Upper lobe of left lung (tissue), 6 donors: ENCODE measurements around the gene CPT1A. TPM values are rescaled to one million over a fixed set of nuclear protein-coding genes. Genes with fewer than 3 reads are reported as not detected.

Source experiments
- ATAC-seq, 2 donors: fragments of 200-7000 bp; cut with Tn5 transposase; one replicate each; pipeline ENCODE4 v1.9.1; 2022; ENCODE audit warnings: mild to moderate bottlenecking in 2 of 2, moderate library complexity in 2 of 2; ENCODE audit not compliant: low FRiP score in 2 of 2
- DNase-seq, 2 donors: peaks; one replicate each; pipeline ENCODE4 v3.0.0-alpha.2; 2019 to 2020
- H3K27ac ChIP-seq, 4 donors: fragments of 200-600 bp; sonication (generic); one replicate each; pipeline ENCODE4 v1.5.1; 2016 to 2019
- H3K27me3 ChIP-seq, 4 donors: fragments of 200-600 bp; sonication (generic); one replicate each; pipeline ENCODE4 v1.5.1; 2017 to 2019
- H3K36me3 ChIP-seq, 4 donors: fragments of 200-600 bp; sonication (generic); one replicate each; pipeline ENCODE4 v1.5.1; 2016 to 2019
- H3K4me1 ChIP-seq, 4 donors: fragments of 200-600 bp; sonication (generic); one replicate each; pipeline ENCODE4 v1.5.1; 2018 to 2019
- H3K4me3 ChIP-seq, 4 donors: fragments of 200-600 bp; sonication (generic); one replicate each; pipeline ENCODE4 v1.5.1; 2017 to 2019; ENCODE audit warnings: mild to moderate bottlenecking in 2 of 4, moderate library complexity in 1 of 4
- H3K9me3 ChIP-seq, 4 donors: fragments of 200-600 bp; sonication (generic); one replicate each; pipeline ENCODE4 v1.5.1; 2018 to 2019
- EP300 ChIP-seq, 4 donors: sonication (generic); formaldehyde crosslinking; IDR thresholded peaks; one replicate each; pipeline ENCODE4 v1.5.1; 2017; ENCODE audit warnings: antibody characterized with exemption in 4 of 4, control low read depth in 2 of 4
- POLR2A ChIP-seq, 4 donors: fragments of 450-650 bp; IDR thresholded peaks; one replicate each; pipeline ENCODE4 v1.5.1; 2016 to 2017; ENCODE audit warnings: antibody characterized with exemption in 4 of 4, mild to moderate bottlenecking in 2 of 4
- POLR2AphosphoS5 ChIP-seq, 2 donors: sonication (generic); formaldehyde crosslinking; IDR thresholded peaks; one replicate each; pipeline ENCODE4 v1.5.1; 2017; ENCODE audit warnings: antibody characterized with exemption in 2 of 2
- WGBS, 2 donors: methylation state at CpG; one replicate each; pipeline ENCODE4 v1.1.5; 2017 to 2018; 5-methylcytosine and 5-hydroxymethylcytosine counted together
- total RNA-seq, 6 donors: library from RNA; depleted of rRNA in 4 of 6; stranded (reverse); fragments of >200 nt in 4 of 6; gene quantifications; one replicate each; pipeline versions ENCODE4 v1.1.0 to v1.2.1, GENCODE V29; 2016 to 2021
- TF ChIP-seq, protein P1 (sequence below), 6 experiments: fragments of 450-650 bp in 4 of 6; fragments of 200-600 bp in 2 of 6; sonication (generic) in 2 of 6; IDR thresholded peaks; one replicate each; pipeline ENCODE4 v1.5.1; 2016 to 2019; ENCODE audit warnings: antibody characterized with exemption in 6 of 6
- donor health status: DM: no; HTN: no; CAD: no; lungs with moderate emphysema.
- donor health status: DM: no; HTN: yes; CAD: no; lungs with severe emphysema.

CPT1A gene
- total RNA-seq, 6 donors from 2014 or later, result 38.2 to 91.8 (median 63.3) TPM

DNA sequence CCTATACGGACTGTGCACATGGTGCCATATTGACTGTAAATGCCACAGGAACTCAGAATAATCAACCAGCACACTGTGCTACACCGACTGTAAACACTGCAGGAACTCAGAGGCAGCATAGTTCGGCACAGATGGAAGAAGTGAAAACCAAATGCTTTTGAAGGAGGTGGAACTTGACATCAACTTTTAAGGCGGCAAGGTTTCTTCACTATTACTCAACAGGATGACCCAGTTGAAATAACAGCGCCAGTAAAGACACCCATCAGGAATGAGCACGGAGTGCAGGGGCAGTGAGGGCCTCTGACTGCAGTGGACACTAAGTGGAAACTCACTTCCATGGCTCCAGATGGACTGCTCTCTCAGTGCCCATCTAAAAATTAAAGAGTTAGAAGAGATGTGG, 106.1 kb downstream of the CPT1A start:
- WGBS, 2 donors, result 69 to 82% methylated on average over 6 of the region's 6 CpGs
- Histone ChIP-seq H3K27me3 (no peaks in the 10 kb centered on the region), H3K36me3 (no peaks in the 10 kb centered on the region), H3K9me3 (no peaks in the 10 kb centered on the region), H3K27ac (peak overlapping the region in 1 of 4 donors; percentile 18), H3K4me1 (no peaks in the 10 kb centered on the region), H3K4me3 (no peak overlapping the region)
- ATAC-seq, result peak in 1 of 2 donors; percentile 24
- no peak for TF ChIP-seq POLR2A (IDR thresholded peaks at IDR 0.05)
- TF ChIP-seq POLR2AphosphoS5 (IDR thresholded peaks at IDR 0.05), result no peak
- TF ChIP-seq EP300 (IDR thresholded peaks at IDR 0.05), result no peak
- TF ChIP-seq, protein P1, sequence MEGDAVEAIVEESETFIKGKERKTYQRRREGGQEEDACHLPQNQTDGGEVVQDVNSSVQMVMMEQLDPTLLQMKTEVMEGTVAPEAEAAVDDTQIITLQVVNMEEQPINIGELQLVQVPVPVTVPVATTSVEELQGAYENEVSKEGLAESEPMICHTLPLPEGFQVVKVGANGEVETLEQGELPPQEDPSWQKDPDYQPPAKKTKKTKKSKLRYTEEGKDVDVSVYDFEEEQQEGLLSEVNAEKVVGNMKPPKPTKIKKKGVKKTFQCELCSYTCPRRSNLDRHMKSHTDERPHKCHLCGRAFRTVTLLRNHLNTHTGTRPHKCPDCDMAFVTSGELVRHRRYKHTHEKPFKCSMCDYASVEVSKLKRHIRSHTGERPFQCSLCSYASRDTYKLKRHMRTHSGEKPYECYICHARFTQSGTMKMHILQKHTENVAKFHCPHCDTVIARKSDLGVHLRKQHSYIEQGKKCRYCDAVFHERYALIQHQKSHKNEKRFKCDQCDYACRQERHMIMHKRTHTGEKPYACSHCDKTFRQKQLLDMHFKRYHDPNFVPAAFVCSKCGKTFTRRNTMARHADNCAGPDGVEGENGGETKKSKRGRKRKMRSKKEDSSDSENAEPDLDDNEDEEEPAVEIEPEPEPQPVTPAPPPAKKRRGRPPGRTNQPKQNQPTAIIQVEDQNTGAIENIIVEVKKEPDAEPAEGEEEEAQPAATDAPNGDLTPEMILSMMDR (IDR thresholded peaks at IDR 0.05), result no peak
- no peak for DNase-seq

DNA sequence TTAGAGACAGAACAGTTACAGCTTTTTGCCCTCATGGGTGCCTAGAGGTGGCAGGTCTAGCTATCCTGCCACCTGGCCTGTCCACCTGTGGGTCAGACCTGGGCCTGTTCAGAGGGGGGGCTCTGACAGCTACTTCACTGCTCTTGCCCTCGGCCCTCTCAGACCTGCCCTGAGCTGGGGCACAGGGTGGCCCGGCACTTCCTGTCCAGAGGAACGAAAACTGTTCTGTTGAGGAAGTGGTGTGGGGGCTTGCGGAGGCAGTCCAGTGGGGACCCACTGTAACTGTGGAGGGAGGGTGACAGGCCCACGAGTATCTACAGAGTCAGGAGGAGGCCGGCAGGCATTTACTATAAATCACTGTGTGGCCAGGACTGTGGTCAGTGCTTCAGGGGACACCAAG, 106.6 kb downstream of the CPT1A start:
- no peaks in the 10 kb centered on the region for H3K9me3 ChIP-seq
- DNase-seq, result peak; percentile 26 to 31
- H3K27ac ChIP-seq, result peak overlapping the region in 1 of 4 donors; percentile 18
- no peaks in the 10 kb centered on the region for H3K4me1 ChIP-seq
- ATAC-seq, result peak in 1 of 2 donors; percentile 35
- no peaks in the 10 kb centered on the region for H3K36me3 ChIP-seq
- WGBS, 2 donors, result 51 to 62% methylated on average over 3 to 6 of the region's 6 CpGs
- TF ChIP-seq, protein P1 (IDR thresholded peaks at IDR 0.05), result no peak
- TF ChIP-seq EP300 (IDR thresholded peaks at IDR 0.05) (no peak), POLR2AphosphoS5 (IDR thresholded peaks at IDR 0.05) (no peak), POLR2A (IDR thresholded peaks at IDR 0.05) (no peak)
- H3K27me3 ChIP-seq, result no peaks in the 10 kb centered on the region
- H3K4me3 ChIP-seq, result no peak overlapping the region

DNA sequence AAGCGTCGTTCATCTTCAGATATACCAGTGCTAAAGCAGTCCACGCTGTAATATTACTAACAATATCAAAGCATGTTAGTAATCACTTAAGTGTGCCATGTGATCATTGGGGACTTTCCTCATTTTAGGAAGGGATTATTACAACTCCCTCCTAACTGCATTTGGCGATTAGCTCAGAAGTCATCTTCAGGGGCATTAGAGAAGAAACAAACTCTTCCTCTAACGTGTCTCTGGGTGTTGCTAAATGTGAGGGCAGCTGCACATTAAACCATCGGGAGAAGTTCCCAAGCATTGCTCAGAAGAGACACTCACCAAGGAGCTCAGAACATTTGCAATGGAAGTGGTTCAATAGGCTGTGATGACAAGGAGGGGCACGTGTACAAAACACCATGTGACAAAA, 107.6 kb downstream of the CPT1A start:
- no peak overlapping the region for H3K27ac ChIP-seq
- WGBS, 2 donors, result 80 to 83% methylated on average over 7 of the region's 7 CpGs
- no peaks in the 10 kb centered on the region for H3K4me1 ChIP-seq
- TF ChIP-seq EP300 (IDR thresholded peaks at IDR 0.05) (no peak), POLR2A (IDR thresholded peaks at IDR 0.05) (no peak), POLR2AphosphoS5 (IDR thresholded peaks at IDR 0.05) (no peak)
- TF ChIP-seq, protein P1 (IDR thresholded peaks at IDR 0.05), result no peak
- no peaks in the 10 kb centered on the region for H3K9me3 ChIP-seq
- DNase-seq (no peak), ATAC-seq (no peak)
- H3K4me3 ChIP-seq, result no peak overlapping the region
- H3K36me3 ChIP-seq, result no peaks in the 10 kb centered on the region
- H3K27me3 ChIP-seq, result no peaks in the 10 kb centered on the region

DNA sequence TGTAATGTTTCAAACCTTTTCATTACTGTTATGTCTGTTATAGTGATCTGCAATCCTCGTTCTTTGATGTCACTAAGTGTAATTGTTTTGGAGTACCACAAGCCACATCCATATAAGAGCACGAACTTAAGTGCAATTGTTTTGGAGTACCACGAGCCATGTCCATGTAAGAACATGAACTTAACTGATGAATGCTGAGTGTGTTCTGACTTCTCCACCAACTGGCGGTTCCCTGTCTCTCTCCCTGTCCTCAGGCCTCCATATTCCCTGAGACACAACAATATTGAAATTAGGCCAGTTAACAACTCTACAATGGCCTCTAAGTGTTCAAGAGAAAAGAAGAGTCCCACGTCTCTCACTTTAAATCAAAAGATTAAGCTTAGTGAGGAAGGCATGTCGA, 113.9 kb downstream of the CPT1A start:
- 73 to 83% methylated on average over 6 of the region's 6 CpGs for WGBS, 2 donors

DNA sequence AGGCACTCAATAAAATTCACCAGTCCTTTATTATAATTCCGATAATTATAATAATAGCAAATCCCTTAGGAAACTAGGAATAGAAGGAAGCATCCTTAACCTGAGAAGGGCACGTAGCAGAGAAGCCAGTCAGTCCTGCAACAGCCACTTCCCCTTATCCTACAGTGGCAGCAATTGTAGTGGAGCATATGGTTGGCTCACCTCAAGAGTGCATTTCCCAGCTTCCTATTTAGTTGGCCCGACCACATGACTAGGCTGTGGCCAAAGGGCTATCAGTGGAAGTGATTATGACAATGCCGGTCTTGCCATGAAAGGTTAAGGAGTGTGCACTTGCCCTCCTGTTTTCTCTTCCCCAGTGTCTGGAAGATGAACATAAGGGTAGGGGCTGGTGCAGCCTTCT, 117.4 kb downstream of the CPT1A start:
- TF ChIP-seq EP300 (IDR thresholded peaks at IDR 0.05) (no peak), POLR2AphosphoS5 (IDR thresholded peaks at IDR 0.05) (no peak), POLR2A (IDR thresholded peaks at IDR 0.05) (no peak)
- TF ChIP-seq, protein P1 (IDR thresholded peaks at IDR 0.05), result no peak
- no peak overlapping the region for H3K4me3 ChIP-seq
- ATAC-seq, result peak; percentile 22 to 26

More for the DNA sequence above, 113.9 kb downstream of the CPT1A start:
- no peaks in the 10 kb centered on the region for H3K27me3 ChIP-seq
- H3K36me3 ChIP-seq, result no peaks in the 10 kb centered on the region
- no peak for ATAC-seq
- no peak overlapping the region for H3K27ac ChIP-seq
- no peaks in the 10 kb centered on the region for H3K9me3 ChIP-seq
- H3K4me3 ChIP-seq, result no peak overlapping the region
- TF ChIP-seq, protein P1 (IDR thresholded peaks at IDR 0.05), result no peak
- no peak for TF ChIP-seq EP300 (IDR thresholded peaks at IDR 0.05)
- TF ChIP-seq POLR2AphosphoS5 (IDR thresholded peaks at IDR 0.05), result no peak
- TF ChIP-seq POLR2A (IDR thresholded peaks at IDR 0.05), result no peak
- H3K4me1 ChIP-seq, result no peaks in the 10 kb centered on the region
- no peak for DNase-seq

More for the DNA sequence above, 117.4 kb downstream of the CPT1A start:
- 68 to 71% methylated on average over 4 of the region's 4 CpGs for WGBS, 2 donors
- H3K9me3 ChIP-seq, result peaks cover 0 to 3% (median 0%) of the 10 kb centered on the region in 4 donors
- H3K27me3 ChIP-seq, result no peaks in the 10 kb centered on the region
- DNase-seq, result peak in 1 of 2 donors; percentile 26
- H3K36me3 ChIP-seq, result no peaks in the 10 kb centered on the region
- no peak overlapping the region for H3K27ac ChIP-seq
- H3K4me1 ChIP-seq, result no peaks in the 10 kb centered on the region
